ENCODE measurements around the gene ALS2. TPM values are rescaled to one million over a fixed set of nuclear protein-coding genes. Genes with fewer than 3 reads are reported as not detected.

ALS2 gene
- total and polyA plus RNA-seq, 12 donors, result 3.1 to 24.3 (median 15.3) TPM

- no peaks in the 10 kb centered on the region for H3K27me3 ChIP-seq
- H3K27ac ChIP-seq, result no peak overlapping the region
- H3K4me3 ChIP-seq, result no peak overlapping the region
- intact Hi-C loops (cut with DNase I), result no loop called here
- H3K36me3 ChIP-seq (replicated peaks in 1 of 2), result no peaks in the 10 kb centered on the region
- no peak for TF ChIP-seq POLR2A (IDR thresholded peaks at IDR 0.05)
- TF ChIP-seq, protein P1, sequence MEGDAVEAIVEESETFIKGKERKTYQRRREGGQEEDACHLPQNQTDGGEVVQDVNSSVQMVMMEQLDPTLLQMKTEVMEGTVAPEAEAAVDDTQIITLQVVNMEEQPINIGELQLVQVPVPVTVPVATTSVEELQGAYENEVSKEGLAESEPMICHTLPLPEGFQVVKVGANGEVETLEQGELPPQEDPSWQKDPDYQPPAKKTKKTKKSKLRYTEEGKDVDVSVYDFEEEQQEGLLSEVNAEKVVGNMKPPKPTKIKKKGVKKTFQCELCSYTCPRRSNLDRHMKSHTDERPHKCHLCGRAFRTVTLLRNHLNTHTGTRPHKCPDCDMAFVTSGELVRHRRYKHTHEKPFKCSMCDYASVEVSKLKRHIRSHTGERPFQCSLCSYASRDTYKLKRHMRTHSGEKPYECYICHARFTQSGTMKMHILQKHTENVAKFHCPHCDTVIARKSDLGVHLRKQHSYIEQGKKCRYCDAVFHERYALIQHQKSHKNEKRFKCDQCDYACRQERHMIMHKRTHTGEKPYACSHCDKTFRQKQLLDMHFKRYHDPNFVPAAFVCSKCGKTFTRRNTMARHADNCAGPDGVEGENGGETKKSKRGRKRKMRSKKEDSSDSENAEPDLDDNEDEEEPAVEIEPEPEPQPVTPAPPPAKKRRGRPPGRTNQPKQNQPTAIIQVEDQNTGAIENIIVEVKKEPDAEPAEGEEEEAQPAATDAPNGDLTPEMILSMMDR (IDR thresholded peaks at IDR 0.05), result no peak
- no peaks in the 10 kb centered on the region for H3K9me3 ChIP-seq (replicated peaks in 1 of 3)
- 91 to 97% (median 93%) methylated on average over 1 of the region's 1 CpG for WGBS, 4 donors
- DNase-seq, result no peak
- H3K4me1 ChIP-seq (replicated peaks in 1 of 2), result no peaks in the 10 kb centered on the region
Measured at GRCh38 chr2:201669865-201670264, 110.9 kb downstream of the ALS2 start.

- no peak for TF ChIP-seq POLR2A (IDR thresholded peaks at IDR 0.05)
- TF ChIP-seq, protein P1 (IDR thresholded peaks at IDR 0.05), result no peak
- H3K9me3 ChIP-seq (replicated peaks in 1 of 3), result no peaks in the 10 kb centered on the region
- intact Hi-C loops (cut with DNase I), result no loop called here
- H3K36me3 ChIP-seq (replicated peaks in 1 of 2), result no peaks in the 10 kb centered on the region
- DNase-seq, result no peak
- H3K4me3 ChIP-seq, result no peak overlapping the region
- H3K4me1 ChIP-seq (replicated peaks in 1 of 2), result no peaks in the 10 kb centered on the region
- H3K27ac ChIP-seq, result no peak overlapping the region
- H3K27me3 ChIP-seq, result no peaks in the 10 kb centered on the region
- WGBS, 4 donors, result 61 to 85% (median 79%) methylated on average over 3 of the region's 3 CpGs
Measured at GRCh38 chr2:201668402-201668910, 112.3 kb downstream of the ALS2 start.

GRCh38 chr2:201664334-201664733 lies 116.4 kb downstream of the ALS2 start:
- Histone ChIP-seq H3K4me3 (no peak overlapping the region), H3K9me3 (replicated peaks in 1 of 3) (no peaks in the 10 kb centered on the region), H3K27me3 (no peaks in the 10 kb centered on the region), H3K4me1 (replicated peaks in 1 of 2) (no peaks in the 10 kb centered on the region), H3K27ac (no peak overlapping the region), H3K36me3 (replicated peaks in 1 of 2) (no peaks in the 10 kb centered on the region)
- intact Hi-C loops (cut with DNase I), result no loop called here
- 79 to 85% (median 83%) methylated on average over 8 of the region's 8 CpGs for WGBS, 4 donors
- DNase-seq, result no peak
- TF ChIP-seq, protein P1 (IDR thresholded peaks at IDR 0.05), result no peak
- no peak for TF ChIP-seq POLR2A (IDR thresholded peaks at IDR 0.05)

DNA sequence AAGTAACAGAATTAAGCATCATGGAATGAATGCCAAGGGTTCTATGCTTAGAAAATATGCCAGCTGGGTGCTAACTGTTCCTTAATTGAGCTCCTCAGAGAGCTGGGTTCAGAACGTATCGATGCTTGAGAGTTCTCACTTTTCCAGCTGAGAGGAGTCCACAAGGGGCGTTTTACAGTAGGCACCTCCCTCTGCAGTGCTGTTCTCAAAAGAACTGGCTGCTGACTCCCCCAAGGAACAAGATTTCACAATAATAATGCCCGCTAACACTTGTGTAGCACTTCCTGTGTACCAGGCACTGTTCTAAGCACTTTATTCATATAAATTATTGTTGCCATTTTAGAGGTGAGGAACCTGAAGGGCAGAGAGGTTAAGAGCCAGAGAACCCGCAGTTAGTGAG lies 119.4 kb downstream of the ALS2 start:
- no peaks in the 10 kb centered on the region for H3K9me3 ChIP-seq (replicated peaks in 1 of 3)
- intact Hi-C loops (cut with DNase I), result no loop called here
- no peak for DNase-seq
- H3K27ac ChIP-seq, result no peak overlapping the region
- TF ChIP-seq, protein P1 (IDR thresholded peaks at IDR 0.05), result no peak
- no peak for TF ChIP-seq POLR2A (IDR thresholded peaks at IDR 0.05)
- H3K4me1 ChIP-seq (replicated peaks in 1 of 2), result no peaks in the 10 kb centered on the region
- no peaks in the 10 kb centered on the region for H3K36me3 ChIP-seq (replicated peaks in 1 of 2)
- no peak overlapping the region for H3K4me3 ChIP-seq
- WGBS, 4 donors, result 61 to 67% (median 64%) methylated on average over 5 of the region's 5 CpGs
- no peaks in the 10 kb centered on the region for H3K27me3 ChIP-seq
